ENCODE measurements around the gene SCUBE1.

Gene SCUBE1

DNA sequence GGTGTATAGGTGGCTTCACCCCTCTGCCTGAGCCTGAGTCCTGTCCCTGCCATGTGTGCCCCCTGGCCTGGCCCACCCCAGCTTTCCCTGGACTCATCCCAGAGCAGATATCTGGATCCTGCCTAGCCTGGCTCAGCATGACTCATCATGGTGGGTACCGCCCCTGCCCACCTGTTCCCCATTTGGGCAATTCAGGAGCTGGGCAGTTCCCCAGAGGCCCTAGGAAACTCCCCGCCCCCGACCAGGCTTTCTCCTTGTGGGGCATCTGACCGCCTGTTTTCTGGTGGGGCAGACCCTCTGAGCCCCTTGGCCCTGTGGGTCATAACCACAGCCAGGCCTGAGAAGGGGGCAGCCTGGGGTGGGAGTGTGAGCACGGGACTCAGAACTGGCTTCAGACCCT, 187.4 kb downstream of the SCUBE1 start:
- Histone ChIP-seq H3K27ac (no peak overlapping the region), H3K9me3 (ENCODE audit: low read depth, low read length) (no peaks in the 10 kb centered on the region), H3K36me3 (ENCODE audit: insufficient read depth, low read length) (no peaks in the 10 kb centered on the region; the same call in 1 of the 2 replicates), H3K9ac (ENCODE audit: insufficient read length) (no peak overlapping the region), H3K4me3 (no peak overlapping the region)
- TF ChIP-seq FOXP2 (optimal IDR thresholded peaks at IDR 0.05; ENCODE audit: control extremely low read depth, extremely low read length, insufficient read depth): no peak
- no peak for DNase-seq (ENCODE audit: low read depth, low spot score)

DNA sequence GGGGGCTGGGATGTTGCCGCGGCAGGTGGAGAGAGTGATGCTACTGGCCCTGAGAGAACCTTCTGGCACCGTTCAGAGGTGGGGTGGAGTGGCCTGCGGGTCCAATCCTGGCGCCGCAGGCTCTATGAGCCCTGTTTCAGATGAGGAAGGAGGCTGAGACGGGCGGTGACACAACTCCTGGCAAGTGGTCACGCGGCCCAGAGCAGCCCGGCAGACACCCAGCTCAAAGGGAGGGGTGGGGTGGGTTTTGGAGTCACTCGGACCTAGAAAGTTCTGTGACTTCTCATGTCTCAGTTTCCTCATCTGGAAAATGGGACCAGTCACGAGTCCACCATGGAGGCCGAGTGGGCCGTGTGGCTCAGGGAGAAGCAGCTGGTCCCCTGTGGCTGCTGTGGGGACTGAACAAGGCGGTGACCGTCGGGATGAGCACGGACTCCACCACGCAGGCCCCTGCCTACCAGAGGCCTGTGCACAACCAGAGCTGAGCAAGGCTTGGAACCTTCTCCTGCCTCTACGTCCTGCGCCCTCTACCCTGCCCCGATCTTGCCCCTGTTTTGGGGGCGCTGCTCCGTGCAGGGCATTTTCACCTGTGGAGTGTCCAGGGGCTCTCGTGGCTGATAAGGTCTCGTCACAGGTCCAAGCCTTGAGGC, 188.2 kb downstream of the SCUBE1 start:
- no peak for DNase-seq (ENCODE audit: low read depth, low spot score)
- H3K27ac ChIP-seq: no peak overlapping the region
- no peaks in the 10 kb centered on the region; the same call in 1 of the 2 replicates for H3K36me3 ChIP-seq (ENCODE audit: insufficient read depth, low read length)
- no peak overlapping the region for H3K4me3 ChIP-seq
- TF ChIP-seq FOXP2 (optimal IDR thresholded peaks at IDR 0.05; ENCODE audit: control extremely low read depth, extremely low read length, insufficient read depth) (no peak), EZH2 (IDR thresholded peaks at IDR 0.05) (no peak), POLR2AphosphoS5 (IDR thresholded peaks at IDR 0.05; ENCODE audit: borderline replicate concordance, low read depth, low read length) (no peak)
- H3K9ac ChIP-seq (ENCODE audit: insufficient read length): no peak overlapping the region
- no peaks in the 10 kb centered on the region for H3K9me3 ChIP-seq (ENCODE audit: low read depth, low read length)

DNA sequence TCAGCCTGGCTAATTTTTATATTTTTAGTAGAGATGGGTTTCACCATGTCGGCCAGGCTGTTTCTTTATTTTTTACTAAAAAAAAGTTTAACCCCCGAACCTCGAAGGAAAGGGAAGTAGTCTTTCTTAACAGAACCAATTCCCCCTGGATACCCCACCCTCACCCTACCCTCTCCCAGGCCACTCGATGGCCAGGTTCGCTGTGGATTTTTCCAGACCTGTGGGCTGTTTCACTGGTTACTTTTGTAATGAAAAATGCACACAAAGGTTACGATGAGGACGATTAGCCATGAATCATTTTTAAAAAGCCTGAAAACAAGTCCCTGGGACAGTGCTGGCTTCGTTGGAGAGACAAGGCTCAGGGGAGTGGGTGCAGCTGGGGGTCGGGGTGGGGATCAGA, 189.3 kb downstream of the SCUBE1 start:
- Histone ChIP-seq H3K9ac (ENCODE audit: insufficient read length) (no peak overlapping the region), H3K9me3 (ENCODE audit: low read depth, low read length) (no peaks in the 10 kb centered on the region), H3K36me3 (ENCODE audit: insufficient read depth, low read length) (no peaks in the 10 kb centered on the region; the same call in 1 of the 2 replicates), H3K27ac (no peak overlapping the region), H3K4me3 (no peak overlapping the region)
- no peak for DNase-seq (ENCODE audit: low read depth, low spot score)
- no peak for TF ChIP-seq POLR2AphosphoS5 (IDR thresholded peaks at IDR 0.05; ENCODE audit: borderline replicate concordance, low read depth, low read length)
- TF ChIP-seq FOXP2 (optimal IDR thresholded peaks at IDR 0.05; ENCODE audit: control extremely low read depth, extremely low read length, insufficient read depth): no peak
- no peak for TF ChIP-seq EZH2 (IDR thresholded peaks at IDR 0.05)

DNA sequence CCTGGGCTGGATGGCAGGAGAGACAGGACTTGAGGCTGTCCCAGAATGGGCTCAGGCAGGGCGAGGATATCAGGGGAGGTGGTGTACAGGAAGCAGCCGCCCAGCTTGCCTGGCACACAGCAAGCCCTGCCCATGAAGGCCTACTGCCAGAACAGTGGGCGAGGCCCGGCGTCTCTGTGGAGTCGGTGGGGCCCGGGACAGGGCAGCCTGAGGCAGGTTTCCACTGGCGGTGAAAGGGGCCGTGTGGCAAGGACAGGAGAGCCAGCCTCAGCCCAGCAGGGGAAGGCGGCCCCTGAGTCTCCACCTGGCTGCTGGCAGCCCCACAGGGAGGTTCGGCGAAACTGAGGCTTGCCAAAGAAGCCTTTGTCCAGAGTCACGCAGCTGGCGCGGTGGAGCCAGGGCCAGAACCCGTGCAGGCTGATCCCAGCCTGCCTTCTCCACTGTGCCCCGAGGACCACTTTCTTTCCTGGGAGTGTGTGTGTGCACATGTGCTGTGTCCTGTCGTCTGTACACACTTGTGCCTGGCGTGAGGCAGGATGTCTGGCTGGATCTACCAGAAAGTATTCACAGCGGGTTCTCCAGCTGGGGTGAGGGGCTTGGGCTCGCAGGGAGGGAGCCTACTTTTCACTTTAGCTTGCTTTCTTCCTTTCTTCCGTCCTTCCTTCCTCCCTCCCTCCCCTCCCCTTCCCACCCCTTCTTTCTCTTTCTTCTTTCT, 190.7 kb downstream of the SCUBE1 start:
- no peak for DNase-seq (ENCODE audit: low read depth, low spot score)
- Histone ChIP-seq H3K4me3 (peak overlapping the region; percentile 94), H3K36me3 (ENCODE audit: insufficient read depth, low read length) (no peaks in the 10 kb centered on the region; the same call in 1 of the 2 replicates), H3K9ac (ENCODE audit: insufficient read length) (peak overlapping the region; percentile 86), H3K9me3 (ENCODE audit: low read depth, low read length) (no peaks in the 10 kb centered on the region), H3K27ac (peak overlapping the region; percentile 80)
- TF ChIP-seq FOXP2 (optimal IDR thresholded peaks at IDR 0.05; ENCODE audit: control extremely low read depth, extremely low read length, insufficient read depth): no peak
- TF ChIP-seq POLR2AphosphoS5 (IDR thresholded peaks at IDR 0.05; ENCODE audit: borderline replicate concordance, low read depth, low read length): no peak
- TF ChIP-seq EZH2 (IDR thresholded peaks at IDR 0.05): no peak

DNA sequence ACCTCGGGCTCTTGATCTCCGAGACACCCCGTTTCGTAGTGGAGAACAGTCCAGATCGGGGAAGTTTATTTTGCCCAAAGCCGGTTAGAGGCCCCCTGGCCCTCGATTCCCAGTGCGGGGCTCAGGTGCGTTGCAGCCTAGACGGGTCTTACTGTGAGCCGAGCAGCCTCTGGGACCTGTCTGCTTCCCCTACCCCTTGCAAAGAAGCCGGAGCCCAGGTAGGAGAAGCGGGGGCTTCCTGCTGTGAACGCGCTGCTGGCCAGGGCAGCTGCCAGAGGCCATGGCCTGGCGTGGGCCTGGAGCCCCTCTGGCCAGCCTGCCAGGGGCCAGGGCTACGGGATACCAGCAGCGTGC, 191.2 kb downstream of the SCUBE1 start:
- Histone ChIP-seq H3K9me3 (ENCODE audit: low read depth, low read length) (no peaks in the 10 kb centered on the region), H3K27ac (peak overlapping the region; percentile 80), H3K4me3 (peak overlapping the region; percentile 94), H3K36me3 (ENCODE audit: insufficient read depth, low read length) (no peaks in the 10 kb centered on the region; the same call in 1 of the 2 replicates), H3K9ac (ENCODE audit: insufficient read length) (peak overlapping the region; percentile 86)
- DNase-seq (ENCODE audit: low read depth, low spot score): no peak
- TF ChIP-seq FOXP2 (optimal IDR thresholded peaks at IDR 0.05; ENCODE audit: control extremely low read depth, extremely low read length, insufficient read depth): no peak
- TF ChIP-seq POLR2AphosphoS5 (IDR thresholded peaks at IDR 0.05; ENCODE audit: borderline replicate concordance, low read depth, low read length): no peak
- TF ChIP-seq EZH2 (IDR thresholded peaks at IDR 0.05): no peak

DNA sequence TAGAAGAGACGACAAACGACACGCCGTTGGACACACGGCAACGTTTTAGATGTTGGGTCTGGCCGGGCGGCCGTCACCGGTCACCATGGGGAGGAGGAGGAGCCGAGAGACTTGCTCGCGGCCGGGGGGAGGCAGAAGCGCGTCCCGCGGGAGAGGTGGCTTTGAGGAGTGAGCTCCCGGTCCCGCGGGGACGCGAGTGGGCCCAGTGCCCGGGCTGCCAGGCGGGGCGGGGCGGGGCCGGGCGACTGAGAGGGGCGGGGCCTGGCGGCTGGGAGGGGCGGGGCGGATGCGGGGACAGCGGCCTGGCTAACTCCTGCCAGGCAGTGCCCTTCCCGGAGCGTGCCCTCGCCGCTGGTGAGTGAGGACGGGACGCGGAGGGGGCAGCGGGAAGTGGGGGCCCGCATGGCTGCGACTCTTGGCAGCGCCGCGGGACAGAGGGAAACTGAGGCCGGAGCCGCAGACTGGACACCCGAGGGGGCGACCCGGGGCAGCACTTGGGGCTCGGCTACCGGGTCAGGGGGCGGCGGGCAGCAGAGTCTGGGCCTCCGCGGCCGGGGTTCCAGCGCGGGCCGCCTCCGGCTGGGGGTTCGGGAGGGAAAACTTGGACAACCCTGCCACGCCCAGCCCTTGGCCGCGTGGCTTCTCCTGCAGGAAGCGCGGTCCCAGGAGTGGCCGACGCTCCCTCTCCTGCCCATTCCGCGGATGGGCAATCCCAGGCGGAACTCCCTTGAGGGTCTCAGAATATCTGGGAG, 191.7 kb downstream of the SCUBE1 start, which contains the start of gene TSPO:
Gene TSPO, plus strand, starts transcription at position 309 of the 752 bp plus-strand sequence. CDS start 7,680 bp downstream, outside the sequence.
- H3K9ac ChIP-seq (ENCODE audit: insufficient read length): peak within 1 kb of the TSS; percentile 86
- DNase-seq (ENCODE audit: low read depth, low spot score): no peak
- peak within 1 kb of the TSS; percentile 80 for H3K27ac ChIP-seq
- H3K9me3 ChIP-seq (ENCODE audit: low read depth, low read length): no peaks in the 10 kb centered on the region
- H3K36me3 ChIP-seq (ENCODE audit: insufficient read depth, low read length): no peaks in the 10 kb centered on the region; the same call in 1 of the 2 replicates
- H3K4me3 ChIP-seq: peak within 1 kb of the TSS; percentile 94
- TF ChIP-seq POLR2AphosphoS5 (IDR thresholded peaks at IDR 0.05; ENCODE audit: borderline replicate concordance, low read depth, low read length) (peak; percentile 56; the same call in 1 of the 2 replicates), EZH2 (IDR thresholded peaks at IDR 0.05) (no peak)

DNA sequence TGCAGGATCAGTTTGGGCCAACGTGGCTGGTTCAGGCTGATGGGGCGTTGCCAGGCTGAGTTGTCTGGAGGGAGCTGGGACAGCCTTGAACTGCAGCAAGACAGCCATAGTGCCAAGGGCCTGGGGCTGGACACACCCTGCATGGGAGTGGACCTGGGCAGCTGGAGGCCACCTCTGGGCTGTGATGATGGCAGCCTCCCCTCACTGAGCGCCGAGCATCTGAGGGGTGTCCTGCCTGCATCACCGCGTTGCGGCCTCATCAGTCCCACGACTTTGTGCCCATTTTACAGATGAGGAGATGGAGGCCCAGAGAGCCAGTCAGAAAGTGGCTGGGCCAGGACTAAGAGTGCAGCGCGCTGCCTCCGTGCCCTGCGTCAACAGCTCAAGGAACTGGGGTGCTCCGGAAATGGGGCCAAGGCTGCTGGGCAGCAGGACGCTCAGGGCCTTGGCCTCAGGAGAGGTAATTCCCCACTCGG, 192.4 kb downstream of the SCUBE1 start:
- H3K36me3 ChIP-seq (ENCODE audit: insufficient read depth, low read length): no peaks in the 10 kb centered on the region; the same call in 1 of the 2 replicates
- H3K9me3 ChIP-seq (ENCODE audit: low read depth, low read length): no peaks in the 10 kb centered on the region
- no peak for TF ChIP-seq EZH2 (IDR thresholded peaks at IDR 0.05)
- no peak for TF ChIP-seq POLR2AphosphoS5 (IDR thresholded peaks at IDR 0.05; ENCODE audit: borderline replicate concordance, low read depth, low read length)
- TF ChIP-seq FOXP2 (optimal IDR thresholded peaks at IDR 0.05; ENCODE audit: control extremely low read depth, extremely low read length, insufficient read depth): no peak
- no peak for DNase-seq (ENCODE audit: low read depth, low spot score)
- peak overlapping the region; percentile 94 for H3K4me3 ChIP-seq
- no peak overlapping the region for H3K27ac ChIP-seq
- no peak overlapping the region for H3K9ac ChIP-seq (ENCODE audit: insufficient read length)

DNA sequence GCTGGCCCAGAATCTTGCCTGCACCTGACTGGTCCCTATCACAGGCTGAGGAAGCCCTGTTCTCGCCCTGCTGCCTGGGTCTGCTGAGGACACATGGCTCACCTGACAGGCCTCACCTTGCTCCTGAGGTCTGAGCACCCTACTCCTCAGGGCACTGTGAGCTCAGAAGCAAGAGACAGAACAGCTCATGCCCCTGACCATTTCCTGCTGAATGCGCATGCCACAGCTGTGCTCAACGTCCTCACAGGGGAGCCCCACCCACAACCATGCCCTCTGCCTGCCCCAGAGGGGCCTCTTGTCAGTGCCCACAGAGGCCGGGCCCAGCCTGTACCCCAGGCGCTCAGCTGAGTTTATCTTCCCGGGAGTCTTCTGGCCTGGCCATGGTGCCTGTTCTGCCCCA, 194.6 kb downstream of the SCUBE1 start:
- Histone ChIP-seq H3K36me3 (ENCODE audit: insufficient read depth, low read length) (no peaks in the 10 kb centered on the region), H3K4me3 (no peak overlapping the region), H3K27ac (no peak overlapping the region), H3K9ac (ENCODE audit: insufficient read length) (no peak overlapping the region), H3K9me3 (ENCODE audit: low read depth, low read length) (no peaks in the 10 kb centered on the region)
- TF ChIP-seq POLR2AphosphoS5 (IDR thresholded peaks at IDR 0.05; ENCODE audit: borderline replicate concordance, low read depth, low read length) (no peak), FOXP2 (optimal IDR thresholded peaks at IDR 0.05; ENCODE audit: control extremely low read depth, extremely low read length, insufficient read depth) (no peak), EZH2 (IDR thresholded peaks at IDR 0.05) (no peak)
- no peak for DNase-seq (ENCODE audit: low read depth, low spot score)
